GM19467 (cell line): Measurements from ENCODE around the gene TKTL1.

Experiments used
- ATAC-seq: cut with Tn5 transposase; IDR thresholded peaks from one replicate; pipeline ENCODE4 v1.9.1; 2021; ENCODE audit warnings: mild to moderate bottlenecking, moderate library complexity; ENCODE audit not compliant: unreplicated experiment

TKTL1 gene

DNA sequence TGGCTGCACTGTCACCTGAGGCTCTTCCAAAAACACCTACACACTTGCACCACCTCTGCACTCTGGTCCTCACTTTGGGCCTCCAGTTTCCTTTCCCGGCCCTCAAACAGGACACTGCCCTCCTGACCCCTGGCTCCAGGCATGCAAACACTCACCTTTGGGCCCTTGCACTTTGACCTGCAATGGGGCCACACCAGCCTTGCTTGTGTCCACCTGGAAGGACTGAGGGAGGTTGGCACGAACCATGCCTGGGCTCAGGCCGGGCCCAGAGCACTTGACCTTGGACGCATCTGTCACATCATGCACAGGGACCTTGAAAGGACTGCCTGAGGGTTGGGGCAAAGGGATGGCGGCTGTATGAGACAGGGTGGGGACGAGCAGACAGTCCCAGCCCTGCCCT lies 63.2 kb downstream of the TKTL1 start:
- ATAC-seq = no peak

DNA sequence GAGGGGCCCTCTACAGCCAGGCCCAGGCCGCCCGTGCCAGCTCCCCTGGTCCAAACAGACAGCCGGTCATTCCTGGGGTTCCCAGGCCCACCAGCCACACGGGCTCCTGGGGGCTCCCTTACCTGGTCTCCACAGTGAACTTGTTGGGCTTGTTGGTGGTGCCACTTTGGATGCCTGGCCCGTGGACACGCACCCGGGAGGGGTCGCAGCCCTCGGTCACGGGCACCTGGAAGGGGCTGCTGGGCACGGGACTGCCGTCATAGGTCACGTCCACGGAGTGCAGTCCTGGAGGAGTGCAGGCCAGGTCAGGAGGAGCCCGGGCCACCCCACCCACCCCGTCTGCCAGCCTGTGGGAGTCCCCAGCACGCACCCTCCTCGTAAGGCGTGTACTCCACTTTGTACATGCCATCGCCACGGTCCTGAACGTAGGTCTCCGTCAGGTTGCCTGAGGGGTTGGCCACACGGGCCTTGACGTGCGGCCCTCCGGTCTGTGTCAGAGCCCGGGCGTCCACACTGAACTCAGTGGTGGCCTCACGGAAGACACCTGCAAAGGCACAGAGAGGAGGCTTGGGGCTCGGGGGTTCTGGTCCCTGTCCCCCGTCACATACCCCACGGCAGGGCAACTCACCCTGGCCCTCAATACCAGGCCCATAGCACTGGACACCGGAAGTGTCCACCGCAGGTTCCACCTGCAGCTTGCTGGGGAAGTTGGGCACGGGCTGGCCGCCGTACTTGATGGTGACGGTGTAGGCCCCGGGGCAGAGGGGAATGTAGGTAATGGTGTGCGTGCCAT lies 64.0 kb downstream of the TKTL1 start:
- no peak for ATAC-seq

DNA sequence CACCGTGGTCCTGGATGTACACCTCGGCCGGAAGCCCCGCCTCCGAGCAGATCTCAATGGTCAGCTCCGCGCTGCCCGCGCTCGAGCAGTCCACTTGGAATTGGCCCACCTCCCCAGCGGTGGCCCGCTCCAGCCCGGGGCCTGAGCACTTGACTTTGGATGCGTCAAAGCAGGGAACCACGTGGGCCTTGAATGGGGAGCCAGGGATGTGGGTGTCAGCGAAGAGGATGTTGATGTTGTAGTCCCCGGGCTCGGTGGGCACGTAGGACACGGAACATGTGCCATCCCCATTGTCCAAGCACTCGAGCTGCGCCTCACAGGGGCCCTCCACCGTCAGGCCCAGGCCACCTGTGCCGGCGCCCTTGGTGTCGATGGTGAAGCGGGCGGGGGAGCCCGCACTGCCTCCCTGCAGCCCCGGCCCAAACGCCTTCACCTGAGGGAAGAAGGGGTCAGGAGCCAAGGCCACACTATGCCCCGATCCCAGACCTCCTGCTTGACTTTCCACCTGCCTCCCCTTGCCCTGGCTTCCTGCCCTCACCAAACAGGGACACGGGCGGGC lies 64.6 kb downstream of the TKTL1 start:
- ATAC-seq = no peak

DNA sequence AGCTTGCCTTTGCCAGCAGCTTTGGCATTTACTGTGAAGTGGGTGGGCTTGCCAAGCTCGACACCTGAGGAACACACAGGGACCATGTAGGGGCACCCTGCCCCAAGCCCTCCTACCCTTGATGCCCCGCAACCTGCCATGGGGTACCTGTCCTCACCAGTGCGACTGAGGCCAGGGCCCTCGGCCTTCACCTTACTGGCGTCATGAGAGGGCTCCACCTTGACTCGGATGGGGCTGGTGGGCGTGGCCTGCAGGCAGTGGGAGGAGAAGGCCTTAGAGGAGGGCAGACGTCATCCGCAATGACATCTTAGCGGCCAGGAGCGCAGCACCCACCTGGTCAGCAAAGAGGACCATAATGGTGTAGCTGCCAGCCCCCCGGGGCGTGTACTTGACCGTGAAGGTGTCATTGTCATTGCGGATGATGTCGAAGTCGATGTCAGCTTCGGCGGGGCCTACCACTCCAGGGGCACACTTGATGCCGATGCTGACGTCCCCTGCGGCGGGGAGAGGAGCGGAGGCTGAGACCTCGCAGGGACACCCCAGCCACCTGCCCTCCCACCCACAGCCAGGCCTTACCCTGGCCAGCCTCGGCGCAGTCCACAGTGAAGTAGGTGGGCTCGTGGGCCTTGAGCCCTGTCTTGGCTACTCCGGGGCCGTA lies 66.6 kb downstream of the TKTL1 start:
- no peak for ATAC-seq

DNA sequence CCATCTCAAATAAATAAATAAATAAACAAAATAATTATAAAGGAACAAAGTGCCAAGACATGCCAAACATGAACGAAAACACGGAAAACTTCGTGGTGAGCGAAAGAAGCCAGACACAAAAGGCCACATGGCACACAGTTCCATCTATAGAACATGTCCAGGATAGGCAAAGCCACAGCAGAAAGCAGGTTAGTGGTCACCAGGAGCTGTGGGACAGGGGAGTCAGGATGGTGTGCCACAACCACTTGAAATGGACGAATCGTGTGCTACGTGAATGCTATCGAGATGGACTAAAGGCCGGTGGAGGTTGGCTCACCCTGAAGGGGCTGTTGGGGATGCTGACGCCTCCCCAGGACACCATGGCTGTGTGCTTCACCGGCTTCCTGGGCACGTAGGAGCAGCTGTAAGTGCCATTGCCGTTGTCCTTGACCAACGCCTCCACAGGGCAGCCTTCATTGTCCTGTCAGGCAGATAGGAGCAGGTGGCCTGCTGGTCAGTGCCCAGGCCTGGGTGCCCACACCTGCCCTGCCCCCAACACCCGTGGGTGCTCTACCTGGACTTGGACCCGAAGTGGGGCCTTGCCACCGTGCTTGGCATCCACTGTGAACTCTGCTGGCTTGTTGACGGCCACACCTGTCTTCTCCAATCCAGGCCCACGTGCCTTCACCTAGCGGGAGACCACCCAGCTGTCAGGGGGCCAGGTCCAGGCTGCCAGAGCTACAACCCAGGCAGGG lies 68.3 kb downstream of the TKTL1 start:
- ATAC-seq = no peak

DNA sequence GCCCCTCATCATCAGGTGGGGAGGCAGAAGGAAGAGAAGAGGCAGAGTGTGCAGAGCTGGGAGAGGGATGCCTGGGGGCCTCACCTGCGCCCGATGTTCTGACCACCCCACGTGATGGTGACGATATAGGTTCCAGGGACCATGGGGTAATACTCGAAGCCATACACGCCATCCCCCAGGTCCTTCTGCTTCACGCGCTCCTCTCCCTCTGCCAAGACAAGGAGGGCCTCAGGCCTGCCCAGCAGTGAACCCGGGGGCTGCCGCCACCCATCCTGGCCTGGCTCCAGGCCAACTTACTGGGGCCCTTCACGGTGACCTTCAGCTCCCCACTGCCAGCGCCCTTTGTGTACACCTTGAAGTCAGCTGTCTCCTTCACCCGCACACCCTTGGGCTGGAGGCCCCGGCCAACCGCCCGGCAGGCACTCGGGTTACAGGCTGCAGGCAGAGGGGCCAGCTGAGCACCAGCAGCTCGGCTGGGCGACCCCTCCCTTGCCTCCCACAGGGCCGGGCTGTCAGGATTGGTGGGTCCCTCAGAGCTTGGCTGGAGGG lies 69.5 kb downstream of the TKTL1 start:
- ATAC-seq = no peak

DNA sequence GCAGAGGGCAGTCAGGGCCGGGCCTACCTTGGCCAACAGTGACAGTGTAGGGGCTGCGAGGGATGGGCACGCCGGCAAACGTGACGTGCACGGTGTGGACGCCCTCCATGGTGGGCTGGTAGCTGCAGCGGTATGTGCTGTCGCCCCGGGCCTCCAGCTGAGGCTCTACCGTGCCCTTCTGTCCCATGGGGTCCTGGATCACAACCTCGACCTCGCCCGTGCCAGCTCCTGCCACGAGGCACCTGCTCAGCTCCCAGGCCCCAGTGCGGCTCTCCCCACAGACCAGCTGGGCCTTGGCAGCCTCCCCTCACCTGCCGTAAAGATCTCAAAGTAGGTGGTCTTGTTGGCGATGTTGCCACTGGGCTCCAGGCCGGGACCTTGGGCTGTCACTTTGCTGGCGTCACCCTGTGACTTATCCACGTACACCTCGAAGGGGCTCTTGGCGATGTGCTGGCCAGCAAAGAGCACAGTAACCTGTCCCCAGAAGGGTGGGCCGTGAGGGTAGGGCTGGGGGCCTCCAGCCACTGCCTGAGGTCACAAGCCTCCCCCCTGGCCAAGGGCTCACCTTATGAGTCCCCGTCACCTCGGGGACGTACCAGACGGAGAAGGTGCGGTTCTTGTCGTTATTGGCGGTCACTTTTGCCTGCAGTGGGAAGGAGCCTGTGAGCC lies 70.5 kb downstream of the TKTL1 start:
- ATAC-seq = no peak

DNA sequence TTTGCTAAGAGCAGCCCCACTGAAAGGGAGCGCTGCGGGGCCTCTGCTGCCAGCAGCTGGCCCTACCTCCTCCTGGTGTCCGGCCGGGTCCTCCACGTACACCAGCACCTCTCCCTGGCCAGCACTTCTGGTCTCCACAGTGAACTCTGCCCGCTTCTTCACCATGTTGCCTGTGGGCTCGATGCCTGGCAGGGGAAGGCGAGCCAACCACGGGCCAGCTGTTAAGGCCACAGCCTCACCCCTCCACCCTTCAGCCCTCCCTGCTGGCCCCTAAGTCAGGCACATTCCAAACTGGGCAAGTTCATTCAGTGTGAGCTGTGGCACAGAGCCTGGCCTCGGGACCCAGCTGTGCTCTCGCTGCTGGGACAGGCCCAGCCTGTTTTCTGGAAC lies 71.1 kb downstream of the TKTL1 start:
- no peak for ATAC-seq

DNA sequence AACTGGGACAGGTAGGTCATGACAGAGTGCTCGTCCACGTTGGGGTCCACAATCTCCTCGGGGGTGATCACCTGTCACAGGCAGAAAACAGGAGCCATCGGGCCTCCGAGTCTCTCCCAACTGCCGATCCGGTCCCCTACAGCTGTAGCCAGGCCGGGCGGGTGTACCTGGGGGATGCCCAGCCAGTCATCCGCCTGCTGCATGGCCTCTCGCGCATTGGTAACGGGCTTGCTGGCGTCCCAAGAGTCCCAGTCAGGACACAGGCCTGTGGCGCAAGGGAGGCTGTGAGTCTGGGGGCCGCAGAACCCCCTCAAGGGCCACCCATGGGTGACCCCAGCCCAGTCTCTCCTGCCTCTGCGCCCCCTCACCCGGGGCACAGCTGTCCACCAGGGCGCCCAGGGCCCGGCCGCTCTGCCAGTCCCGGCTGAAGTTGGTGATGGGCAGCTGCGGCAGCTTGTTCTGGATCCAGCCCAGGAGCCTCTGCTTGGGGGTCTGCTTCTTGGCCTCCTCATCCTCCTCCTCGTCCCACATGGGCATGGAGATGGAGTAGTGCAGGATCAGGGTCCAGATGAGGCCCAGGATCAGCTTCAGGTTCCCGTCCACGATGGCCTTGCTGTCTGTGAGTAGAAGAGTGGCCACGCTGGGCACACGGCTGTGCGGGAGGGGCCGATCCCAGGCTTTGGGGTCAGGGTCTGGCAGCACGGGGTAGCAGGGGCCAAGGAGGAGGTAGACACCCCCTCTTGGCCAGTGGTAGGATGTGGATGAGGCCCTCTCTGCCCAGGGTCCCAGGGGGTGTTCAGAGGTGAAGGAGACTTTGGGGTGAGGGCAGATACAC lies 72.1 kb downstream of the TKTL1 start:
- no peak for ATAC-seq

DNA sequence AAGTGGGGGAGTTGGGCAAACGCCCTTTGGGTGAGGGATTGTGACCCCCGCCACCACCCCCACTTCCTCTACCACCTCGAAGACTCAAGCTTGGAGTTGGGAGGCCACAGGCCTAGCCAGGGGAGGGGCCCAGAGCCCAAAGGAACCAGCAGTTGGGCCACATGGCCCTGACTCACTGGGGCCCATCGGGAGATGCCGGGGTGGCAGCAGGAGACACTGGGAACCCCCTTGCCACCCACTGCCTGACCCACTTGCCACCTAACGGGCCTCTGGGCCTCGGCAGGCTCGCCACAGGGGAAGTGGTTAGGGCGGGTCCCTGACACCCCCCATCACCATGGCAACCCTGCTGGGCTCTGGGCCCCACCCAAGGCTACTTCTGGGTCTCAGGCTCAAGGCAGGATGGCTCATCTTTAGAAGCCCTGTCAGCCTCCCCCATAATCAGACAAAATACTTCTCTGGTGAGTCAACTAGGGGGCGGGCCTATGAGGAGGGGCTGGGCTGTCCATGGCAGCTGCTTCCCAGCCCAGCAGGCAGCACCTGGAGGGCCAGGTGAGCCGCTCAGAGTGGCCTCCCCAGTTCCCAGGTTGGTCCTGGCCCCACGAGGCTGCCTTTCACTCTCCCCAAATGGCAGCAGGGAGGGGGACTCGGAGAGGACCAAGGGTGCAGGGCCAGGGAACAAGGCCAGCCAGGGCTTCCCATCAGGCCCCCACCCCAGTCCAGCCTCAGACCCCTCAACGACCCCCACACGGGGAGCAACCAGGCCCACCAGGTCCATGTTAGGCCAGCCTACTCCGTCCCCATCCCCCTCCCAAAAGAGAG lies 73.2 kb downstream of the TKTL1 start:
- ATAC-seq = no peak

DNA sequence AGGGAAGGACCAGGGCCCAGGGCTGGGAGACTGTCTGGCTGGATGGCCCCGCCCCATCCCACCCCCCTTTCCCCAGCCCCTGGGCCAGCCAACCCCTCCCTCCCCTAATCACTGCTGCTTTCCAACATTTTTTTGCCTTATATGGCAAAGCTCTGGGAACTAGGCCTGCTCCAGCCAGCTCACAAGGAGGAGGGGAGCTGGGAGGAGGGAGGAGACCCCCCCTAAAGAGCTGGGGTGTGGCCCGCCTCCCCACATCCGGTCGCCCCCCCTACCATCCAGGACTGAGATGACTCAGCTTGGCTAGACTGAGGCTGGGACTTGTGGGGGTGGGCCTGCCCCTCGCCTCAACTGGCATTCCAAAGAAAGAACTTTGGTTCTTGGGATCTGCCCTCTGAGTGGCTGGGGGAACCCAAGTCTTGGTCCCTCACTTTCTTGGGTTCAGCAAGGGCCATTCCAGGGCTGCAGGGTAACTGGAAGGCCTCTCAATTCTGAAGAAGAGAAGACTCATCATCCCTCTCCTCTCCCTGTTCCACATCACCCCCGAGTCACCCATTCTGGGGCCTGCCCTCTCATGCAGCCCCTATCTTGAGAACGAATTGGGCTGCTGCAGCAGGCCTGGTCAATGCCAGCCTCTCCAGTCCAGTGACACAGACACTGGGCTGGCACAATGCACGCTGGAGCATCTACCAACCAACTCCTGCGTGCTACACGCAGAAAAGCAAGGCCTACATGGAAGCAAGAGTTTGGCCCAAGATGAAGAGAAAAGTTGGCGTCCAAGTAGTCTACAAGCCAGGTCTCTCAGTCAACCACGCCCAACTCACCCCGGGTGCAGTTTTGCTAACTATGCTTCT lies 74.1 kb downstream of the TKTL1 start:
- ATAC-seq = no peak

DNA sequence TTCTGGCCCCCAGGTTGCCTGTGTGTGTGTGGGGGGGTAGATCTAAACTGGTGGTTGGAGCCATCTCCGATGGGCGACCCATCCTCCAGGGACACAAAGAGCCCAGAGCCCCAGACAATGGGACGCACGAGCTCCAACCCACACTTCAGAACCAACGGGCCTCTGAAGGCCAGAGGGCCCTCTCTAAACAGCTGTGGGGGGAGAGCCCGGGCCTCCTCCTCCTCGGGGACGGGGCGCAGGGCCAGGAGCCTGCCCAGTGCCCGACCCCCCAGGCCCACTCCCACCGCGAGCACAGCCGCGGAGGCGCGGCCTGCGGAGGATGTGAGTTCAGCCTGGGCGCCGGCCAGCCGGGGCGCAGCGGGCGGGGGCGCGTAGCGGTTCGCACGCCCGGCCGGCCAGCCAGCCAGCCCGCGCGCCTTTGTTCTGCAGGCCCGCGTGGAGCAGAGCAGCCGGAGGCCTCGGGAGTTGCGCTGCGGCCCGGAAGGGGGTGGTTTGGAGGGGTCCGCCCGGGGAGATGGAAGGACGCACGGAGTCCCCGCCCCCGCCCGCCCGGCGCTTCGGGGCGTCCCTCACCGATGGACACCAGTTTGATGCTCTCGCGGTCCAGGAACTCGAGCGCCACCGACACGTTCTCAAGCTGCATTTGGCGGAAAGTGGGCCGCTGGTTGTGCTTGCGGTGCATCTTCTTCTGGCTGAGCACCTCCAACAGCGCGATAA lies 74.9 kb downstream of the TKTL1 start:
- no peak for ATAC-seq

DNA sequence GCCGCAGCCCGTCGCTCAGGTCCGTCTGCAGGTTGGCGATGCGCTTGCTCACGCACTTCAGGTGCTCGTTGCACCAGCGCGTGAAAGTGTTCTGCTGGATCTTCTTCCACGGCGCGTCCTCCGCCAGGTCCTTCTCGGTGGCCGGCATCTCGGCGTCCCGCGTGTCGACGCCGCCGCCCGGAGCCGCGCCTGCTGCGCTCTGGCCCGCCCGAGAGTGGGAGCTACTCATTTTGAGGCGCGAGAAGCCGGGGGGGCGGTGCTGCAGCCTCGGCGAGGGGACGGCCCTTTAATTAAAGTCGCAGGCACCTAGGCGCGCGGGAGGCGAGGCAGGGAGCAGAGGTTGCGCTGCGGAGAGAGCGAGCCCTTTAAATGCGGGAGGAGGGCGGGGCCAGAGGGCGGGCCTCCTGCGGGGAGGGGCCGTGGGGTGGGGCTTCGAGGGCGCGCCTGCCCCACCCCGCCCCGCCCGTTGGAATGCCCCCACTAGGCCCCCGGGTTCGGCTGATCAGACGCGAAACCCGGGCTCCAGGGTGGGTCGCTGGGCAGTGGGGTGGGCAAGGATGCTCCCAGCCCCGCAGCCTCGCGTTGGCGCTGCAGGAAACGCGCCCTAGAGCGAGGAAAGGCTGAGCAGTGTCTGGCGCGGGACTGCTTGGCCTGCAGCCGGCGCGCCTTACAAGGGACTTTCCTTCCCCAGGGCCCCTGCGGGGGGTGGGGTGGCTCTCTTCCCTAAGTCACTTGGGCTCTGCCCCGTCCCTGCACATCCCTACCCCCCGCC lies 75.6 kb downstream of the TKTL1 start:
- peak; percentile 52 for ATAC-seq

DNA sequence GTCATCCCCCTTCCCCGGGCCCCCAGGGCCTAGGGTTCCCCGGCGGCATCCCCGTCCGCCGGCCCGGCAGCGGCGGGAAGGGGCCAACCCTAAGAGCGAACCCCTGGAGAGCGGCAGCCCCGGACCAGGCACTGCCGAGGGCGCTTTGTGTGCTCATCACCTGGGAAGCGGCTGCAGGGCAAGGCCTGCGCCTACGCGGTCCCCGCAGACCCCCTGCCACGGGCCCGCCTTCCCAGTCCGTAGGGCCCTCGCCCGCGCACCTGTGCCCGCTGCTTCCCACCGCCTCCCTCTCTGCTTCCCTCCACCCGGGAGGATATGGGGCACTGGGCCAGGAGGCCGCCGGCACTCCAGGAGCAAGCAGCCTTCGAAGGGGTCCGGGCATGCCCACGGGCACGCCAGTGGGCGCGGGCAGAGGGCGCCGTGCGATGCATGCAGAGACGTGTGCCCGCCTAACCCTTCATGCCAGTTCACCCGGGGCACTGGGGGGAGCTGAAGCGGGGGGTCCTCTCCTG lies 76.2 kb downstream of the TKTL1 start:
- no peak for ATAC-seq

DNA sequence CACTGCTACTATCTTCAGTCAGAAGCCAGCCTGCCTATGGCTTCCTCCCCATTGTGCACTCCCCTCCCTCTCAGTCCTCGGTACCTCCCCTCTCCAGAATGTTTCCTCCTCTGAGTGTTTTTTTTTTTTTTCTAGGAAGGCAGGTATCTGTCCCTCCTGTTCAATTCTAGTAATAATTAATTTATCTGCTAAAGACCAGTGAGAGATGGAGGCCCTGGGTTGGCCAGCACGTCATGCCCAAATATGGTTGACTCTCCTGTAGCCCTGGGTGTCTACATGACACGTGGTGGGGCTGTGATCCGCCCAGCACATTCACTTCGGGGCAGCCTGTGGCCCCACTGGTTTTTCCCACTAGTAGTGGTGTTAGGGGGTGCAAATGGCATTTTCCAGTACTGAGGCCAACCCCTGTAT lies 77.0 kb downstream of the TKTL1 start:
- ATAC-seq = no peak
